HG02623 (cell line): ENCODE data around the gene PLBD2.

Experiments used
- ATAC-seq: cut with Tn5 transposase; IDR thresholded peaks from one replicate; pipeline ENCODE4 v1.9.1; 2021; ENCODE audit warnings: moderate library complexity; ENCODE audit not compliant: unreplicated experiment

PLBD2 gene

DNA sequence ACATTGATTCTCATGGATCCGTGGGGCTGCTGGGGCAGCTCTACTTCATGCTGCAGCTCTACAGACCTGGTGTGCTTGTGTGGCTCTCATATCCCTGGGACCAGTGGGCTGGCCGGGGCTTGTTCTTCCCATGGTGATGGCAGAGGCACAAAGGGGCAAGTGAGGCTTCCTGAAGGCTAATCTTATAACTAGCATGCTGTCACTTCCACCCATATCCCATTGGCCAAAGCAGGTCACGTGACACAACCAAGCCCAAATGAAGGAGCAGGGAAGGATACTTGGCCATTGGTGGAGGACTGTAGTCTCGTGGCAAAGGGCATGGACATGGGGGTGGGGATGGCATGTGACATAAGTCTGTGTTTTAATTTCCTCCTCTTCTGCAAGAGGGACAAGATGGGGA is 9.9 kb downstream of the PLBD2 start:
- ATAC-seq: no peak

DNA sequence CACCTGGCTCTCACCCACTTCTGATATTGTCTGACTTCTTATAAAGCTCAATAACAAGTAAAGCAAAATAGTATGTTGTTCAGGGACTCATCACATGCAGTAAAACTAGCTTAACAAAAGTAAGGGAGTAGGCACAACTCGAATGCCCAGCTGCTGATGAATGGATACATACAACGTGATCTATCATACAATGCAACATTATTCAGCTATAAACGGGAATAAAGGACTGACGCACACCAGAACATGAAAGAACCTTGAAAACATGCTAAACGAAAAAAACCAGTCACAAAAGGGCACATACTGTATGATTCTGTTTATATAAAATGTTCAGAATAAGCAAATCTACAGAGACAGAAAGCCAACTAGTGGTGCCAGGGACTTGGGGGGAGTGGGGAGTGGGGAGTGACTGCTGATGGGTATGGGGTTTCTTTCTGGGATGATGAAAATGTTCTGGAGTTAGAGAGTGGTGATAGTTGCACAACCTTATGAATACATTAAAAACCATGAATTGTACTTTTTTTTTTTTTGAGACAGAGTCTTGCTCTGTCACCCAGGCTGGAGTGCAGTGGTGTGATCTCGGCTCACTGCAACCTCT is 11.1 kb downstream of the PLBD2 start:
- no peak for ATAC-seq

DNA sequence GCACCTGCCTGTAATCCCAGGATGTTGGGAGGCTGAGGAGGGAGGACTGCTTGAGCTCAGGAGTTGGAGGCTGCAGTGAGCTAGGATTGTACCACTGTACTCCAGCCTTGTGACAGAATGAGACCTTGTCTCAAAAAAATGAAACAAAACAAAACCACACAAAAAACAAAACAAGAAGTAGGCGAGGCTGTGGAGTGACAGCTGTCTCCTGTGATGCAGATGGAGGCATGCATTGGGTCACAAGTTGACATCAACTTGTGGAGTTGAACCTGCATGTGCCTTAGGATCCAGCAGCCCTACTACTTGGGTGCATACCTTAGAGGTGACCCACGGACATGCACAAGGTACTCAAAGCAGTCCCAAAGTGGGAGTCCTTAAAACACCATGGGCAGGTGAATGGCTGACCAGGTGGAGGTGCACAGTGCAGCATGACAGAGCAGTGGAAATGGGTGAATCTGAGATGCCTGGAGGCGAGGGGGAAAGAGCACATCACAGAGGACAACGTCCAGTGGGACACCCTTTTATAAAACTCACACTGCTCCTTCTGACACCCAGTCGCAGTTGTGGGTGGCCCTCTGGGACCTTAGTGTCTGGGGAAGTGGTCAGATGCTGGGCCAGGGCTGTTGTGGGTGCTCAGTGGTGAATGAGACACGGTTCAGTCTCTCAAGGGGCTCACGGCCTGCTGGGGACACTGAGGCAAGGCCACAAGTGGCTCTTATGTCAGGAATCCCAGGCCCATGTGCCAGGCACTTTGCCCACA is 12.7 kb downstream of the PLBD2 start:
- ATAC-seq: no peak

DNA sequence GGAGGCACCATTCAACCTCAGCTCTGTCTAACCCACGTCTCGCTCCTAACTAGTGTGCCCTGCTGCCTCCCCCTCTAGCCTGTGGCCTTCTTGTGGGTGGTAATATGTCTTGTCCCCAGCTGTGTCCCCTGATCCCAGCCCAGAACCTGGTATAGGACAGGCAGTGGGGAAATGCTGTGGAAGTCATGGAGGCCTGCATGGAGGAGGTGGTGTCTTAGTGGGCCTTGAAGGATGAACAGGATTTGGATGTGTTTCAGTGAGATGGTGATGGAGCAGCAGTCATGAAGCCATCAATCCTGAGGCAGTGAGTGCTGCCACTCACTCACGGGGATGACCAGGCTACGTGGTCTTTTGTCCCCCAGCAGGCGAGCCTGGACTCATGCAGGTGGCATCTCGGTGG is 13.4 kb downstream of the PLBD2 start:
- no peak for ATAC-seq

DNA sequence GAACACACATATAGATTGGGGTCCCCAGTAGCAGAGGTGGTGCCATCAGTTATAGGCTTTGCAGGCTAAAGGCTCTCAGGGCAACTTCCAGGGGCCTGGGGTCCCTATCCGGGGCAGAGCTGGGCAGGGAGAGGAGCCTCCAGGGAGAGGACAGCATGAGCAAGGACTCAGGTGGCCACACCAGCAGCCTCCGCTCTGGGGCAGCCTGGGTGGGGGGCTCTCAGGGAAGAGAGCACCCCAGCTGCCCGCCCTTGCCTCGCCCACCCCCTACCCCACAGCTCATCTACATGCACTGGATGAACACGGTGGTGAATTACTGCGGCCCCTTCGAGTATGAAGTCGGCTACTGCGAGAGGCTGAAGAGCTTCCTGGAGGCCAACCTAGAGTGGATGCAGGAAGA is 14.0 kb downstream of the PLBD2 start:
- ATAC-seq: no peak

DNA sequence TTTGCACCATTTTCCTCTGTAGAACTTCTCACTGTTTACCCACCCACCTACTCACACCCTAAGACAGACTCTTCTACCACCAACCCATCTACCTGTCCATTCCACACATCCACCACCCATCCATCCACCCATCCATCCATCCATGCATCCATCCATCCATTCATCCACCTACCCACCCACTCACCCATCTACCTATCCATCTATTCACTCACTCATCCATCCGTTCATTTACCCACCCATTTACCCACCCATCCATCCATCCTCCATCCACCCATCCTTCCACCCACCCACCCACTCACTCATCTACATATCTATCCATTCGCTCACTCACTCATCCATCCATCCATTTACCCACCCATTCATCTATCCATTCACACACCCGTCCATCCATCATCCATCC is 15.1 kb downstream of the PLBD2 start:
- ATAC-seq: no peak

DNA sequence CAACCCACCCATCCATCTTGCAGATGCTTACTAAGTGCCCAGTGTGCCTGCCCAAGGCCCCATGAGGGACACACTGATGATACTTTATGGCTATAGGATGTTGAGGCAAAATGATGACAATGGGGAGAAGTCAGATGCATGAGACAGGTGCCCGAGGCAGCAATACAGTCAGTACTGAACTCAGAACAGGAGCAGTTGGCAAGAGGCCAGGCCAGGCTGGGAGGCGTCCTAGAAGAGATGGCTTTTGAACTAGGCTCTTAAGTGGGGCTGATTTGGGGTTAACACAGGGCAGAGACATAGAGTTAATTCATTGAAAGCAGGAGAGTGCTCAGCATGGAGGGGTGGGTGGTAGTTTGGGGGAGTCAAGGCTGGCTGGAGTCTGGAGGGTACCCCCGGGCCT is 15.6 kb downstream of the PLBD2 start:
- ATAC-seq: no peak

DNA sequence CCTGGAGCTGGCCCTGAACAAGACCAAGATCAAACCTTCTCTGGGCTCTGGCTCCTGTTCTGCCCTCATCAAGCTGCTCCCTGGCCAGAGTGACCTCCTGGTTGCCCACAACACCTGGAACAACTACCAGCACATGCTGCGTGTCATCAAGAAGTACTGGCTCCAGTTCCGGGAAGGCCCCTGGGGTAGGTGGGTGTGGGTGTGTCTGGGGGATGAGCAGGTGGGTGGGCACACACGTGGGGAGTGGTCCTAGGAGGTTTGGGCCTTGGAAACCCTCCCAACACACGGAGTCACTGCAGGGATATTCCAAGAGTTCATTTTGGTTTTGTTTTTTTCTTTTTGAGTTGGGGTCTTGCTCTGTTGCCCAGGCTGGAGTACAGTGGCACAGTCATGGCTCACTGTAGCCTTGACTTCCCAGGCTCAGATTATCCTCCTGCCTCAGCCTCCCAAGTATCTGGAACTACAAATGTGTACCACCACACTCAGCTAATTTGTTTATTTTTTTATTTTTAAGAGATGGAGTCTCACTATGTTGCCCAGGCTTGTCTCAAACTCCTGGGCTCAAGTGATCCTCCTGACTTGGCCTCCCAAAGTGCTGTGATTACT is 16.5 kb downstream of the PLBD2 start:
- no peak for ATAC-seq

DNA sequence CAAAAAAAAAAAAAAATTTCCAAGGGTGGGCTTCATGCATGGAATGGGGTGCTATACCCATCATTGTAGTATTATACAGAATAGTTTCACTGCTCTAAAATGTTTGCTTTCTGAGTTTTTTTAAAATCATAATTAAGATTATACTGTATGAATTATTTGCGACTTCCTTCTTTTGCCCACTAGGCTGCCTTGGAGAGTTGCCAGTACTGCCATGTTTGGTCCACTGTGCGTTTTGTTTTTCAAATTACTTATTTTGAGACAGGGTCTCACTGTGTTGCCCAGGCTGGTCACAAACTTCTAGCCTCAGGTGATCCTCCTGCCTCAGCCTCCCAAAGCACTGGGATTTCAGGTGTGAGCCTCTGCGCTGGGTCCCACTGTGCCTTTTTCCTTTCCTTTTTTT is 19.9 kb downstream of the PLBD2 start:
- ATAC-seq: no peak

DNA sequence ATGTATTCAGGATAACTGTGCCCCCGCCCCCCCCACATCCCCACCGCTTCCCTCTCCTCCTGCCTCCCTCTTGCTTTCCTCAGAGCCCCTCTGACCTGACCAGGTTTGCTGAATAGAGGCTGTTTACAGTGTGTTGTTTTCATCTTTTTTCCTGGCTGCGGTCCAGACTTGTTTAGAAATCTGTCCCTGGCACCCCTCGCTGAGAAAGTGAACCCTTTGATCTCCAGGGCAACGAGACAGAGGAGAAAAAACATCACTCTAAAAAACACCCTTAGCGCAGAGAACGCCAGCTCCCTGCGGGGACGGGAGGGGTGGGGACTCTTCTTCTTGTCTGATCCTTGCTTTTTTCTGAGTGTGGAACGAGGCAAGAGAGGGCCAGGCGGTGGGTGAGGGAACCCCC is 22.8 kb downstream of the PLBD2 start:
- ATAC-seq: no peak

DNA sequence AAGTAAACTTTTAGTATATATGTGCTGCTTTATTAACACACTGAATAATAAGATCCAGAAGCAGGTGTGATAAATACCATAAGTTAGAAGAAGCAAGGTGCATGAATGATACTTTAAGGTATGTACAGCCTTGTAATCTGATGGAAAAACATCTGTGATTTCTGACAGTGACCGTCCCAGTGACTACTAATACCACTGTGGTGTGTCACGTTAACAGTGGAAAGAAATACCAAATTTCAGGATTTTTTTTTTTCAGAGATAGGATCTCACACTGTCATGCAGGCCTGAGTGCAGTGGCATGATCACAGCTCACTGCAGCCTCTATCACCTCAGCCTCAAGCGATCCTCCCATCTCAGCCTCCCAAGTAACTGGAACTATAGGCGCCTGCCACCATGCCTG is 23.8 kb downstream of the PLBD2 start:
- no peak for ATAC-seq

DNA sequence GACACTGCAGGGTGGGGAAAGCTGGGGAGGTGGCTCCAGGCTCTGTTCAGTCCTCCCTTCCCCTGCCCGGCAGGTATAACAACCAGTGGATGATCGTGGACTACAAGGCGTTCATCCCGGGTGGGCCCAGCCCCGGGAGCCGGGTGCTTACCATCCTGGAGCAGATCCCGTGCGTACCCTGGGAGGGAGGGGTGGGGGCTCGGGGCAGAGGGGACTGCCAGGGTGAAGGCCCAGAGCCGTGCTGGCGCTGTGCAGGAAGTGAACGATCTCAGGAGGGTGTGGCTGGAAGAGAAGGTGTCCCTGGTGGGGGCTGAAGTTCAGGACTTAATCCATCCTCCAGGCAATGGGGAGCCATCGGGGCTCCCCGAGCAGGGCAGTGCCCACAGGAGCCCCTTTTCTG is 26.4 kb downstream of the PLBD2 start:
- ATAC-seq: no peak

DNA sequence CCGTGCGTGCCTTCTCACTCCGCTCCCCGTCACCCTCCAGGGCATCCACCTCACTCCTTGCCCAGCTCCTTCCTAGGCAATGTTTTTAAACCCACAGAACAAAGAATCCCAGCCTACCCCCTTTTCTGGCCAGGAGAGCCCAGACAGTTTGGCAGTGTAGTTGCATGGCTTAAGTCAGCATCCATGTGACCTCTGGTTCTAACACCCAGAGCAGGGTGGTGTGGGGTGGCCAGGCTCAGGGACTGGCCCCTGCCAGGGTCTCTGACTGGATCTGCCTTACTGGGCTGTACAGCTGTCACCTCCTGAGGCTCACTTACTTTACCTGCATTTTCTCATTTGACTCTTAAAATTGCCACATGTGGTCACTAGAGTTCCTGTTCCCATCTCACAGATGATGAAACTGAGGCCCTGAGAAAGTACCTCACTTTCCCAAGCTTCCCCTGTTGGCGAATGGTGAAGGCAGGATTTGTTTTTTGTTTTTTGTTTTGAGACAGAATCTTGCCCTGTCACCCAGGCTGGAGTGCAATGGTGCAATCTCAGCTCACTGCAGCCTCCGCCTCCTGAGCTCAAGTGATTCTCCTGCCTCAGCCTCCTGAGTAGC is 27.0 kb downstream of the PLBD2 start:
- no peak for ATAC-seq

DNA sequence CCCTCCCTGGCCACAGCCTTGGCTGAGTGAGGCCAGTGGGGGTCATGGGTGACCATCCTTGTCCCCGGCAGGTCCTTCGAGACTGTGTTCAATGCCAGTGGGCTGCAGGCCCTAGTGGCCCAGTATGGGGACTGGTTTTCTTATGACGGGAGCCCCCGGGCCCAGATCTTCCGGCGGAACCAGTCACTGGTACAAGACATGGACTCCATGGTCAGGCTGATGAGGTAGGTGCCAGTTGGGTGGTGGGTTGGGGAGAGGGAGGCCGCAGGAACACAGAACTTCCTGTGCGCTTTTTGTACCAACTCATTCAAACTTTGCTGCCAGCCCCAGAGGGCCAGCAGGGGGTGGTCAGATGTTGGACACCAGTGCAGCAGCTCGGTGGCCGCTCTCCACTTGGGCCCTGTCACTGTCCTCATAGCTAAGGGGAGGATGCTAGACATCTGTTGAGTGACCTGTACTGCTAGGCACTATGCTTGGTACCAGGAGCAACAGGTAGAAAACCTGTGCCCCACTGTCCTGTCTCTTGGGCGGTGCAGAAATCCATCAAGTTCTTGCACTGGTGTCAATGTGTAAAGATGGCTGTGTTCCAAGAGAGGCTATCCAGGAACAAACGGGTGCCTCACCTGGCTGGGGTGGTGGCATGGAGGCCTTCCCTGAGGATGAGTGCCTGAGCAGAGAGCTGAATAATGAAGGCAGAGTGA is 28.6 kb downstream of the PLBD2 start:
- ATAC-seq: no peak

DNA sequence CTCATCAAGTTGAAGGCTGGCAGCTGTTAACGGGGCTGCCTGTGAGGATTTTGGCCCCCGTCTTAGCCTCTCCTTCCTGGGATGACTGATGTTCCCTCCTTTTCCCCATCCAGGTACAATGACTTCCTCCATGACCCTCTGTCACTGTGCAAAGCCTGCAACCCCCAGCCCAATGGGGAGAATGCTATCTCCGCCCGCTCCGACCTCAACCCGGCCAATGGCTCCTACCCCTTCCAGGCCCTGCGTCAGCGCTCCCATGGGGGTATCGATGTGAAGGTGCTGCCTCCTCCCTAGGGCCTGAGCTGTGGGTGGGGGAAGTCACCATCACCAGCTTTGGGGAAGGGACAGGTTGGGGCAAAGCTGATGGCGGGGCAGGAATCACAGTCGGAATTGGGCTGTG is 29.2 kb downstream of the PLBD2 start:
- ATAC-seq: no peak

DNA sequence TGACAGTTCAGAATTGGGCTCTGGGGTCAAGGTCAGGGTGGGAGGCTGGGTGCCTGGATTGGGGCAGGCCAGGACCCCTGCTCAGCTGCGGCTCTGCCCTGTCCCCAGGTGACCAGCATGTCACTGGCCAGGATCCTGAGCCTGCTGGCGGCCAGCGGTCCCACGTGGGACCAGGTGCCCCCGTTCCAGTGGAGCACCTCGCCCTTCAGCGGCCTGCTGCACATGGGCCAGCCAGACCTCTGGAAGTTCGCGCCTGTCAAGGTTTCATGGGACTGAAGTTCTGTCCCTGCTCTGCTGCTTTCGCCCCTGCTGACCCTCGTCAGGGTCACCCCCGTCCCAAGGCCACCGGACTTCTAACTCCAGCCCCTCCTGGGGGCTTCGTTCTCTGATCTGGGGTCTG is 30.0 kb downstream of the PLBD2 start:
- no peak for ATAC-seq

DNA sequence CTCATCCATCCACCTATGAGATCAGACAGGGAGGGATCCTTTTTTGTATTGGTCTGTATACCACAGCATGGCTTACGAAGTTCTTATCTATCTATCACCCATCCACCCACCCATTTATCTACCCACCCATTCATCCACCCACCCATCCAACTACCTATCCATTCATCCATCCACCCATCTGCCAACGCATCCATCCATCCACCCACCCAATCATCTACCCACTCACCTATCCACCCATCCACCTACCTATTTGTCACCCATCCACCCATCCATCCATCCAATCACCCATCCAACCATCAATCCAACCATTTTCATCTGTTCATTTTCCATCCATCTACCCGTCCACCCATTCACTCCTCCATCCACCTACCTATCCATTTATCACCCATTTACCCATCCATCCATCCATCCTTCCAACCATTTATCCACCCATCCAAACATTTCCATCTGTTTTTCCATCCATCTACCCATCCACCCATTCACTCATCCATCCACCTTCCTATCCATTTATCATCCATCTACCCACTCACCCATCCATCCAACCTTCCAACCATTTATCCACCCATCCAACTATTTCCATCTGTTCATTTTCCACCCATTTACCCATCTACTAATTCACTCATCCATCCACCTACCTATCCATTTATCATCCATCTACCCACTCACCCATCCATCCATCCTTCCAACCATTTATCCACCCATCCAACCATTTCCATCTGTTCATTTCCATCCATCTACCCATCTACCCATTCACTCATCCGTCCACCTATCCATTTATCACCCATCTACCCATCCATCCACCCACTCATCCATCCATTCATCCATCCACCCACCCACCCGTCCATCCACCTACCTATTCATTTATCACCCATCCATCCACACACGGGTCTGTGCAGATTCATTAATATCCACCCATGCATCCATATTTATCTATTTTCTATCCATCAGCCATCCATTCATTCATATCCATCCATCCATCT is 32.0 kb downstream of the PLBD2 start:
- no peak for ATAC-seq

DNA sequence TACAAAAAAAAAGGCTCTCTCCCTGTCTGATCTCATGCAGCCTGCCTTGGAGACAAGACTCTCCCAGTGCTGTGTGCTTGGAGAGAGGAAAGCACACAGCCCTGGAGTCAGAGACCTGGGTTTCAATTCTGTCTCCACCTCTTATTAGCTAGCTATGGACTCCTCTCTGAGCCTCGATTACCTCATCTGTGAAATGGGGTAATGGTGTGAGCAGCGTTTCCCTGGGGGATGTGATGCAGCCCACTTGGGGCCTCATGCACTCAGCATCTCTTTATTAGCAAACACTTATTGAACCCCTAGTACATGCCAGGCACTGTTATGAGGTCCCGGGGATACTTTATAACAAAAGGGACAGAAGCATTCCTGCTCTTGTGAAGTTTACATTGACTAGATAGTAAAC is 32.8 kb downstream of the PLBD2 start:
- ATAC-seq: no peak

DNA sequence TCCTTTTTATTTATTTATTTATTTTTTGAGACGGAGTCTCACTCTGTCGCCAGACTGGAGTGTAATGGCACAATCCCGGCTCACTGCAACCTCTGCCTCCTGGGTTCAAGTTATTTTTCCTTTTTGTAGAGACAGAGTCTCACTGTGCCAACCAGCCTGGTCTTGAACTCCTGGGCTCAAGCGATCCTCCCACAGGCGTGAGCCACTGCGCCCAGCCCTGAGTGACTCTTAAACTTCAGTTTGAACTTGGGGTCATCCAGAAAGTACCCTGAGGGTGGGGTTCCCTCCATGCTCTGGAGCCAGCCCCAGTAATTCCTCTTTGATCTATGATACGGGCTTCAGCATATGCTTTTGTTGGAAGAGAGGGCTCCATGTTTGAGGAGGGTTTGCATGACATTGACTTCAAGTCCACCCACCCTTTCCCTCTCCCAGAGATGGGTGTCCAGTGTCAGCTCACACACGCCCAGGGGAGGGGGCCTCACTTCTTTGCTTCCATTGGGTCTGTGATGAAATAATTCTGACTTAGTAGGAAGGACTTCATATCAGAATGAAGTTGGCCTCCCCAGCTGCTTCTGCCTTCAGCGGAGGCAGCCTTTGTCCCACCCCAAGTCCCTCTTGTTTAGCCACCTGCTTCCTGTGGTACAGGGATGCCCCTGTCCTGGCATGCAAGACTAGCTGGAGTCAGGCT is 33.4 kb downstream of the PLBD2 start:
- ATAC-seq: no peak

DNA sequence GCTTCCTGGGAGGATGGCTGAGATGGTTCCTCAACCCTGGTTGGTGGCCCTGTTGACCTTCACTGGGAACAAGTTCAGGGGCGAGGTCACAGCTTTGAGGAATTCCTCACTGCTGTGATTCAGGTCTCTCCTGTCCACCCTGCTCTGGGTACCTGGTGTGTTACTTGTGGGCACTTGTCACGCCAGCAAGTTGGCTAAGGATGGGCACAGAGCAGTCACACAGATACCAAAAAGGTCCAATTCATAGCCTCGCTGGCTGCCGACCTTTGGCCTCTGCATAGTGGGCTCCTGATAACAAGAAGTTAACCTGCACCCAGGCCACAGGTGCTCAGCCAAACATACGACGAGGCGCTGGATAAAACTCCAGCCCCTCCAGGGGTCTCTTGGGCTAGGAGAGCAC is 34.1 kb downstream of the PLBD2 start:
- ATAC-seq: no peak
